ENCODE data around the gene CRYGB. TPM values are rescaled to one million over a fixed set of nuclear protein-coding genes. Genes with fewer than 3 reads are reported as not detected.

The CRYGB gene
- total and polyA plus RNA-seq, 2 of the 13 experiments (the other 11 are each of a cell fraction or from before 2014, with no cell fraction given): not detected

- TF ChIP-seq PTBP1 (IDR thresholded peaks at IDR 0.05; ENCODE audit: low read depth, low read length, poor library complexity, severe bottlenecking) (no peak), MYC (CRISPR knock-in tag; IDR thresholded peaks at IDR 0.05; ENCODE audit: borderline replicate concordance) (no peak), ZNF605 (CRISPR knock-in tag; IDR thresholded peaks at IDR 0.05) (no peak), PHB2 (IDR thresholded peaks at IDR 0.05; ENCODE audit: partially characterized antibody) (no peak), ZNF773 (CRISPR knock-in tag; IDR thresholded peaks at IDR 0.05; ENCODE audit: borderline replicate concordance) (no peak), NRL (CRISPR knock-in tag; IDR thresholded peaks at IDR 0.05; ENCODE audit: borderline replicate concordance) (no peak), ZNF292 (CRISPR knock-in tag; IDR thresholded peaks at IDR 0.05; ENCODE audit: borderline replicate concordance, low read depth) (0 out of 2 replicates have a peak, but pooled peaks have one; percentile 25), NFAT5 (CRISPR knock-in tag; IDR thresholded peaks at IDR 0.05) (no peak), ZNF512B (CRISPR knock-in tag; IDR thresholded peaks at IDR 0.05; ENCODE audit: borderline replicate concordance) (no peak), HMG20A (CRISPR knock-in tag; IDR thresholded peaks at IDR 0.05; ENCODE audit: borderline replicate concordance) (peak; percentile 70), ZNF333 (CRISPR knock-in tag; IDR thresholded peaks at IDR 0.05; ENCODE audit: borderline replicate concordance) (no peak), KDM2A (CRISPR knock-in tag; IDR thresholded peaks at IDR 0.05; ENCODE audit: borderline replicate concordance, low read depth) (no peak), MAFK (conservative IDR thresholded peaks at IDR 0.05 in 1 of 2, IDR thresholded peaks at IDR 0.05 in 1 of 2; ENCODE audit: low read length in 2 of 2) (peak; percentile 29 to 56; a peak in 2 of 4 replicates), ZNF800 (CRISPR knock-in tag; IDR thresholded peaks at IDR 0.05) (0 out of 2 replicates have a peak, but pooled peaks have one; percentile 27), MZF1 (CRISPR knock-in tag; IDR thresholded peaks at IDR 0.05; ENCODE audit: borderline replicate concordance) (no peak), CEBPG (CRISPR knock-in tag; IDR thresholded peaks at IDR 0.05) (peak; percentile 89), ZNF570 (CRISPR knock-in tag; IDR thresholded peaks at IDR 0.05; ENCODE audit: borderline replicate concordance) (no peak)
These were observed 2.8 kb downstream of the CRYGB start (continued) for GRCh38 chr2:208142925-208143799.

Measured in HepG2 (cell line).